Glutamatergic neuron (in vitro differentiated cells): Measurements from ENCODE around the gene CACNG5. TPM values are rescaled to one million over a fixed set of nuclear protein-coding genes. Genes with fewer than 3 reads are reported as not detected.

Source experiments
- DNase-seq: peaks from one replicate; pipeline ENCODE4 v3.0.0; 2022
- H3K27ac Mint-ChIP-seq: one replicate; pipeline ENCODE4 v1.8.0; 2020; ENCODE audit warnings: mild to moderate bottlenecking, mixed read lengths, inconsistent platforms; ENCODE audit not compliant: unreplicated experiment
- H3K27me3 Mint-ChIP-seq: one replicate; pipeline ENCODE4 v1.8.0; 2020; ENCODE audit warnings: mild to moderate bottlenecking, moderate library complexity, mixed read lengths, inconsistent platforms; ENCODE audit not compliant: unreplicated experiment
- H3K36me3 Mint-ChIP-seq: one replicate; pipeline ENCODE4 v1.8.0; 2020; ENCODE audit warnings: mild to moderate bottlenecking, mixed read lengths, inconsistent platforms; ENCODE audit not compliant: unreplicated experiment
- H3K4me1 Mint-ChIP-seq: one replicate; pipeline ENCODE4 v1.8.0; 2020; ENCODE audit warnings: mild to moderate bottlenecking, low read depth, mixed read lengths, inconsistent platforms; ENCODE audit not compliant: unreplicated experiment
- H3K4me3 Mint-ChIP-seq: one replicate; pipeline ENCODE4 v1.8.0; 2020; ENCODE audit warnings: mild to moderate bottlenecking, mixed read lengths, inconsistent platforms; ENCODE audit not compliant: unreplicated experiment
- H3K9me3 Mint-ChIP-seq: one replicate; pipeline ENCODE4 v1.8.0; 2020; ENCODE audit warnings: mild to moderate bottlenecking, moderate library complexity, mixed read lengths, inconsistent platforms; ENCODE audit not compliant: unreplicated experiment
- CTCF ChIP-seq: fragments of 200-600 bp; sonication (generic); IDR thresholded peaks from one replicate; pipeline ENCODE4 v1.5.0; 2021; ENCODE audit not compliant: partially characterized antibody, unreplicated experiment
- total RNA-seq: library from RNA; stranded (reverse); fragmentation: NEBNext Ultra II Directional; extraction: Animal tissue kit (Norgen Biotek cat#: 25700); gene quantifications from one replicate; pipeline ENCODE4 v1.2.1, GENCODE V29; 2021; ENCODE audit not compliant: unreplicated experiment

CACNG5 gene
- total RNA-seq, 1 donor from 2014 or later, result 45.1 TPM

GRCh38 chr17:66860204-66860603 lies 25.3 kb downstream of the CACNG5 start:
- H3K27ac Mint-ChIP-seq, result no peak overlapping the region
- no peak overlapping the region for H3K4me3 Mint-ChIP-seq
- H3K4me1 Mint-ChIP-seq, result peaks cover 3% of the 10 kb centered on the region
- no peak for TF ChIP-seq CTCF
- H3K9me3 Mint-ChIP-seq, result peaks cover 1% of the 10 kb centered on the region
- peaks cover 9% of the 10 kb centered on the region for H3K36me3 Mint-ChIP-seq
- DNase-seq, result no peak
- peaks cover 4% of the 10 kb centered on the region for H3K27me3 Mint-ChIP-seq

- DNase-seq, result no peak
- Mint-ChIP-seq H3K4me1 (peaks cover 3% of the 10 kb centered on the region), H3K27ac (no peak overlapping the region), H3K27me3 (peaks cover 2% of the 10 kb centered on the region), H3K4me3 (no peak overlapping the region), H3K9me3 (peaks cover 1% of the 10 kb centered on the region), H3K36me3 (peaks cover 17% of the 10 kb centered on the region)
- TF ChIP-seq CTCF, result no peak
These were observed 28.9 kb downstream of the CACNG5 start for GRCh38 chr17:66863820-66864219.

- no peak overlapping the region for H3K4me3 Mint-ChIP-seq
- H3K27me3 Mint-ChIP-seq, result no peaks in the 10 kb centered on the region
- no peaks in the 10 kb centered on the region for H3K4me1 Mint-ChIP-seq
- peaks cover 4% of the 10 kb centered on the region for H3K9me3 Mint-ChIP-seq
- no peak for DNase-seq
- no peak for TF ChIP-seq CTCF
- H3K36me3 Mint-ChIP-seq, result peaks cover 23% of the 10 kb centered on the region
- no peak overlapping the region for H3K27ac Mint-ChIP-seq
These were observed 30.2 kb downstream of the CACNG5 start for GRCh38 chr17:66865151-66865550.

- Mint-ChIP-seq H3K27me3 (no peaks in the 10 kb centered on the region), H3K4me1 (no peaks in the 10 kb centered on the region), H3K36me3 (peaks cover 17% of the 10 kb centered on the region), H3K27ac (no peak overlapping the region), H3K9me3 (peaks cover 3% of the 10 kb centered on the region), H3K4me3 (no peak overlapping the region)
- no peak for DNase-seq
- no peak for TF ChIP-seq CTCF
These were observed 39.0 kb downstream of the CACNG5 start for GRCh38 chr17:66873962-66874361.

GRCh38 chr17:66884931-66885330 lies 50.0 kb downstream of the CACNG5 start:
- Mint-ChIP-seq H3K27me3 (peaks cover 4% of the 10 kb centered on the region), H3K27ac (no peak overlapping the region), H3K36me3 (peaks cover 36% of the 10 kb centered on the region), H3K4me1 (peaks cover 2% of the 10 kb centered on the region), H3K4me3 (no peak overlapping the region), H3K9me3 (peaks cover 2% of the 10 kb centered on the region)
- no peak for DNase-seq
- TF ChIP-seq CTCF, result no peak
